Measurements from ENCODE around the gene ALDH2. TPM values are rescaled to one million over a fixed set of nuclear protein-coding genes. Genes with fewer than 3 reads are reported as not detected.
"Not testable (repeated sequence)": the region's sequence is repeated elsewhere in the genome, so short reads cannot be mapped to it uniquely, and the experiment has no call there.

Gene ALDH2
- total and polyA plus RNA-seq, 2 of the 8 experiments (the other 6 are each of a cell fraction or from before 2014, with no cell fraction given): 25.4 to 43.8 TPM

GRCh38 chr12:111766608-111767361, at the start of gene ALDH2 (continued):
- no peak for TF ChIP-seq POU5F1 (IDR thresholded peaks at IDR 0.05; ENCODE audit: low read depth, low read length)

GRCh38 chr12:111719316-111719715, 47.4 kb upstream of the ALDH2 start:
- H3K23me2 ChIP-seq (ENCODE audit: low read depth, low read length); H3K27ac ChIP-seq (ENCODE audit: low read depth, low read length); H3K4me2 ChIP-seq (ENCODE audit: insufficient read depth in 1 of 2, low read depth in 2 of 2, low read length in 2 of 2); H3K4ac ChIP-seq (replicated peaks; ENCODE audit: insufficient read length, low read depth, low read length); H3K56ac ChIP-seq (replicated peaks; ENCODE audit: insufficient read length, low read depth, low read length); H3K14ac ChIP-seq (ENCODE audit: insufficient read length); POLR2A ChIA-PET (ENCODE audit: partially characterized antibody); H3K4me1 ChIP-seq (replicated peaks in 1 of 4; ENCODE audit: control insufficient read depth in 3 of 4, insufficient read depth in 4 of 4, low read length in 3 of 4); H3K27me3 ChIP-seq (replicated peaks in 1 of 4; ENCODE audit: control insufficient read depth in 3 of 4, extremely low read depth in 1 of 4, insufficient read depth in 3 of 4, low read length in 3 of 4); H3K9ac ChIP-seq (replicated peaks in 1 of 4; ENCODE audit: extremely low read depth in 1 of 4, low read depth in 3 of 4, low read length in 3 of 4); H4K8ac ChIP-seq (ENCODE audit: extremely low read depth, insufficient read depth, low read length); DNase-seq (ENCODE audit: low read depth in 1 of 2, low spot score in 2 of 2); H3K79me1 ChIP-seq (ENCODE audit: low read depth, low read length); H2BK120ac ChIP-seq (replicated peaks; ENCODE audit: low read depth, low read length); H2BK12ac ChIP-seq (ENCODE audit: low read depth, low read length); H4K20me1 ChIP-seq (replicated peaks in 1 of 2; ENCODE audit: control insufficient read depth in 1 of 2, insufficient read depth in 2 of 2, low read length in 2 of 2); H2AFZ ChIP-seq (ENCODE audit: low read length); H3K79me2 ChIP-seq (ENCODE audit: control insufficient read depth in 1 of 2, insufficient read depth in 2 of 2, low read length in 2 of 2); H4K5ac ChIP-seq (ENCODE audit: insufficient read length, low read depth, low read length); H2AK5ac ChIP-seq (ENCODE audit: low read depth, low read length); FAIRE-seq; H2BK15ac ChIP-seq (ENCODE audit: low read length); H2BK5ac ChIP-seq (ENCODE audit: low read depth, low read length); H3K23ac ChIP-seq (ENCODE audit: insufficient read length); H3K18ac ChIP-seq (ENCODE audit: extremely low read depth, low read length); H4K91ac ChIP-seq (replicated peaks; ENCODE audit: insufficient read length, low read length); H2BK20ac ChIP-seq (ENCODE audit: low read length); H3K9me3 ChIP-seq (ENCODE audit: insufficient read depth in 2 of 2, low read depth in 1 of 2, low read length in 1 of 2); H3K4me3 ChIP-seq (ENCODE audit: extremely low read depth in 1 of 4, insufficient read depth in 2 of 4, low read depth in 3 of 4, low read length in 4 of 4): not testable (repeated sequence)
- peaks cover 2 to 30% (median 10%) of the 10 kb centered on the region in 4 experiments; a peak in 7 of 8 replicates for H3K36me3 ChIP-seq (ENCODE audit: control insufficient read depth in 2 of 4, insufficient read depth in 4 of 4, low read length in 3 of 4)
- 92% methylated on average over 10 of the region's 10 CpGs; no CpG with 5 or more reads in 1 of the 2 experiments for WGBS, 2 experiments (ENCODE audit: extremely low coverage in 1 of 2, insufficient coverage in 1 of 2, insufficient read length in 1 of 2, insufficient replicate concordance in 2 of 2, low coverage in 1 of 2, low lambda C conversion rate in 2 of 2, missing lambda C conversion rate in 1 of 2)
- CTCF ChIA-PET (ENCODE audit: partially characterized antibody): interaction anchor here (0.7 to 1.2 kb wide), 2 partner anchors 191 to 333 kb away, joined by 3 read pairs; no protein-coding TSS in a partner anchor
